ENCODE data around the gene GNB5. TPM values are rescaled to one million over a fixed set of nuclear protein-coding genes. Genes with fewer than 3 reads are reported as not detected.

GNB5 gene
- total RNA-seq, 2 donors from 2014 or later = 26.8 to 38.8 TPM

DNA sequence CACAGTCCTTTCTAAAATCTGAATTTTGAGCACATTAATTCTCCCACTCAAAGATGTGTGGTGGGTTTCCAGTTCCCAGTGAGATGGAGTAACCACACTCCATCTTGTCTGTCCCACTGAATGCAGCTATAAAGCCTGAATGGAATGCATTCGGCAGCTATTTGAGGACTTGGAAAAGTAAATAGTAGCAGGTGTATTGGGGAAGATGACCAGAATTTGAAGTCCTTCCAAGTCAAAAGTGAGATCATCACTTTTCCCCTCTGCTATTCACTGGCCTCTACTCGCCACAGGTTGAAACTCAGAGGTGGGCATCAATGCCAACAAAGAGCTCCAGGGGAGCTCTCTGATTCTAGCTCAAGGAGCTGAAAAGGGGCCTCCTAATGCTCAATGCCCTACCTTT lies 8.1 kb upstream of the GNB5 start:
- H3K27ac Mint-ChIP-seq = no peak overlapping the region
- no peak for ATAC-seq (replicated peaks in 1 of 2)
- no peaks in the 10 kb centered on the region for H3K27me3 Mint-ChIP-seq (ENCODE audit: low read depth)
- no peak overlapping the region for H3K4me3 Mint-ChIP-seq
- H3K4me1 Mint-ChIP-seq (ENCODE audit: low read depth) = no peaks in the 10 kb centered on the region
- H3K36me3 Mint-ChIP-seq (ENCODE audit: insufficient read depth in 2 of 2) = no peaks in the 10 kb centered on the region
- DNase-seq = no peak
- H3K9me3 Mint-ChIP-seq = no peaks in the 10 kb centered on the region

DNA sequence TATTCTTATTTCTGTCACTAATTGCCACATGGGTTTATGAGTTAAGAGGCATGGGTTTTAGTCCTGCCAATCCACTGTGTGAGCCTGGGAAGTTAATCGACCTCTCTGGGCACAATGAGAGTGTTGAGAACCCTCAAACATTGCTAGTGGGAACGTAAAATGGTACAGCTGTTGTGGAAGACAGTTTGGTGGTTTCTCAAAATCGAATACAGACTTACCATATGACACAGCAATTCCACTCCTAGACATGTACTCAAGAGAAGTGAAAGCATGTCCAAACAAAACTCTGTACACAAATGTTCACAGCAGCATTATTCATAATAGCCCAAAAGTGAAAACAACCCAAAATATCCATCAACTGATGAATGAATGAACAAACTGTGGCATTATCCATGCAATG lies 5.7 kb upstream of the GNB5 start:
- Mint-ChIP-seq H3K27me3 (ENCODE audit: low read depth) (no peaks in the 10 kb centered on the region), H3K27ac (no peak overlapping the region), H3K4me1 (ENCODE audit: low read depth) (no peaks in the 10 kb centered on the region), H3K36me3 (ENCODE audit: insufficient read depth in 2 of 2) (no peaks in the 10 kb centered on the region), H3K4me3 (no peak overlapping the region), H3K9me3 (no peaks in the 10 kb centered on the region)
- DNase-seq (no peak), ATAC-seq (replicated peaks in 1 of 2) (no peak)

DNA sequence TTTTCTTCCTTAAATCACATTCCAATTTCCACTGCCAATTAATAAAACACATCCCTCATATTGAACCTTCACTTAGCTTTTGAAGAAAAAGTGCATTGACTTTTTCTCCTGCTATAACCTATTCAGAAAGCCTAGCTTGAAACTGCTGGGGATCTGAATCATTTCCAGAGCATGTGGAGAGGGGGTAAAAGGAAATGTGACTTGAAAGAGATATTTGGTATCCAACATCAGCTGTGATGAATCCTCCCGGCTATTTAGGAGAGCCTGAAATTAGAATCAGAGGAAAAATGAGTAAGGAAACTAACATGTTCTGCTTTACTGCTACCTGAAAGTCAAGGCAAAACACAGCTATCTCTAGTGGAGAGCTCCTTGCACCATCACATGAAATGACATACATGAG lies 2.6 kb upstream of the GNB5 start:
- H3K27ac Mint-ChIP-seq = no peak overlapping the region
- H3K9me3 Mint-ChIP-seq = no peaks in the 10 kb centered on the region
- H3K27me3 Mint-ChIP-seq (ENCODE audit: low read depth) = no peaks in the 10 kb centered on the region
- no peak for DNase-seq
- no peaks in the 10 kb centered on the region for H3K4me1 Mint-ChIP-seq (ENCODE audit: low read depth)
- no peak overlapping the region for H3K4me3 Mint-ChIP-seq
- H3K36me3 Mint-ChIP-seq (ENCODE audit: insufficient read depth in 2 of 2) = no peaks in the 10 kb centered on the region
- ATAC-seq (replicated peaks in 1 of 2) = no peak

DNA sequence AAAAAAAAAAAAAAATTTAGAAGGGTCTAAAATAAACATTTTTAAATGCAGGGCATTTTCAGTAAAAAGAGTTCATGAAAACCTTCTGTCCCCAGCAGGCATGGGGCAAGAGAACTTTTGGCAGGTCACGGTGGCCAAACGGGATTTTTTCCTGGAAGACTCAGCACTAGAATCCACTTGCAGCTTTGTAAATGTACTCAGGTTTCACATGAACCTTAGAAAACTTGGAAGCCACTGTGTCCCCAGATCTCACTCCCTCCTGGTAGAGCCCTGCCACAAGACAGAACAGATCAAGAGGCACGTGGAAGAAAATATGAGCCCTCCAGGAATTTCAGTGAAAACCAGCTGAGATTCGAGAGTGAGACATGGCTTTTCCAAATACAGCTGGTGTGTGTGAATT lies 2.1 kb upstream of the GNB5 start:
- no peaks in the 10 kb centered on the region for H3K36me3 Mint-ChIP-seq (ENCODE audit: insufficient read depth in 2 of 2)

DNA sequence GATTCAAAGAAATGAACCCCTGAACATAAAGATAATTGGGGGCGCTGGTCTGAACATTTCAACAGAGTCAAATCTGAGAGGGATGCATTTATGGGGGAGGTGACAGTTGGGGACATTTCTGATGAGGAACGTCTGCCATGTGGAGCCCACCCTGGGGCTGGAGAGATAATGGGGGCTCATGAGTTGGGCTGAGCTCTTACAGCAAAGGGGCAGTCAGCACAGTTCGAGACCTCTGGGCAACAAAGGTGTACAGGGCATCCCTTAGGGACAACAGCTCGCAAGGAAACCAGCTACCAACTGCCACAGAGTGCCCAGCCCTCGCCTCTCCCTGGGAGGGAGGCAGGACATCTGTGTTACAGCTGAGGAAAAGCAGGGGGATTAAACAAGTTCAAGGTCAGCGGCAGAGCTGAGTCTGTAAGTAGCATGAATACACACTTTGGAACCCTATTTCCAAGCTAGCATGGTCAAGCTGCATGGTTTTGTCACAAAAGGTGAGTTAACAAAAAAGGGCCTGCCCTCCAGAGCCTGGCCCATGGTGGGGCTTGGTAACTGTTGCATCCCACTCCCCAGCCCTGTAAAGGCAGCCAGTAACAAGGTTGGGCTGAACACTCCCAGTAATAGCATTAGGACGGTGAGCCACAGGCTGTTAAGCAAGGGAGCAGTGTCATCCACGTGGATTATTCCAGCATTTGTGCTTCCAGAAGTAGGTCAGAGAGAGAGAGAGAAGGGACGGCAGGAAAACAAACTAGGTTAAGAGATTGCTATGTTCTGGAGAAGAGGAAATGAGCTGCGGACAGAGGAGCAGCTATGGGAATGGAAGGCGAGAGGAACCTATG lies 4.3 kb downstream of the GNB5 start:
- DNase-seq = no peak
- no peak for ATAC-seq (replicated peaks in 1 of 2)
- no peaks in the 10 kb centered on the region for H3K9me3 Mint-ChIP-seq
- no peak overlapping the region for H3K27ac Mint-ChIP-seq
- no peaks in the 10 kb centered on the region for H3K36me3 Mint-ChIP-seq (ENCODE audit: insufficient read depth in 2 of 2)
- H3K4me3 Mint-ChIP-seq = no peak overlapping the region
- H3K27me3 Mint-ChIP-seq (ENCODE audit: low read depth) = no peaks in the 10 kb centered on the region
- H3K4me1 Mint-ChIP-seq (ENCODE audit: low read depth) = peaks cover 11% of the 10 kb centered on the region

More for the DNA sequence above, 2.1 kb upstream of the GNB5 start:
- DNase-seq (no peak), ATAC-seq (replicated peaks in 1 of 2) (no peak)
- Mint-ChIP-seq H3K9me3 (no peaks in the 10 kb centered on the region), H3K27me3 (ENCODE audit: low read depth) (no peaks in the 10 kb centered on the region), H3K4me1 (ENCODE audit: low read depth) (no peaks in the 10 kb centered on the region), H3K27ac (no peak overlapping the region), H3K4me3 (no peak overlapping the region)

DNA sequence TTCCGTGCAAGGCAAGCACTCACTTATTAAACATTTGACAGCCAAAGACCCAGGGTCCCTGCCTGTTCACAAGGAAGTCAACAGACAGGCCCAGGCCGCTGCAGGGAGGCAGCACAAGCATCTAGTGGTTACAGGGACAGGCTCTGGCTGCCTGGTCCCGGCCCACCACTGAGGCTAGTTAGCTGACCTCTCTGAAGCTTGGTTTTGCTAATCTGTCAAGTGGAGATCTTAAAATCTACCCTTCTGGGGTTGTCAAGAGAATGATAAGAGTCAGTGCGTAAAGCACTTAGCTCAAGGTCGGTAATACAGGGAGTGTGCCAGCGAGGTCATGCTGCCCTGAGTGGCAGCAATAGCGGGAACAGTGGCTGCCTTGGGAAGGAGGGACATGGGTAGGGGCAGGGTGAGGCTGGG lies 6.0 kb downstream of the GNB5 start:
- ATAC-seq (replicated peaks in 1 of 2) (no peak), DNase-seq (no peak)
- Mint-ChIP-seq H3K4me1 (ENCODE audit: low read depth) (peaks cover 24% of the 10 kb centered on the region), H3K27me3 (ENCODE audit: low read depth) (no peaks in the 10 kb centered on the region), H3K4me3 (no peak overlapping the region), H3K9me3 (no peaks in the 10 kb centered on the region), H3K27ac (no peak overlapping the region), H3K36me3 (ENCODE audit: insufficient read depth in 2 of 2) (no peaks in the 10 kb centered on the region)

DNA sequence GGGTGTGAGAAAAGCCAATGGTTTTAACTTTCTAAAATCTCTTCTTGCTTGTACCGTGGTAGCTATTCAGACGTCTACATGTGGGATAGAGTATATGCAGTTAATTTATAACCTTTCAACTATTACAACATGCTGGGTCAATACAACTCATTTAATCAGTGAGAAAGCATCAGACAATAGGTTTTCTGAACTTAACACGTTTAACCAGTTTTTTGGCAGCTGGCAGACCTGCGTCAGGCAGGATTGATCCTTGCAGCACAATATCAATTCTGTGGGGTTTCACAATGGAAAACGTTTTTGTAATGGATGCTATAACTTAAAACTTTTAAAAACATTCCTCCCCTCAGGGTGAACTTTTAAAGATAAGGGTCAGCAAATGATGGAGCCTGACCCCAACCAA lies 6.5 kb downstream of the GNB5 start:
- no peaks in the 10 kb centered on the region for H3K36me3 Mint-ChIP-seq (ENCODE audit: insufficient read depth in 2 of 2)
- H3K27ac Mint-ChIP-seq = no peak overlapping the region
- DNase-seq (no peak), ATAC-seq (replicated peaks in 1 of 2) (no peak)
- H3K4me3 Mint-ChIP-seq = no peak overlapping the region
- H3K9me3 Mint-ChIP-seq = no peaks in the 10 kb centered on the region
- no peaks in the 10 kb centered on the region for H3K27me3 Mint-ChIP-seq (ENCODE audit: low read depth)
- H3K4me1 Mint-ChIP-seq (ENCODE audit: low read depth) = peaks cover 25% of the 10 kb centered on the region

DNA sequence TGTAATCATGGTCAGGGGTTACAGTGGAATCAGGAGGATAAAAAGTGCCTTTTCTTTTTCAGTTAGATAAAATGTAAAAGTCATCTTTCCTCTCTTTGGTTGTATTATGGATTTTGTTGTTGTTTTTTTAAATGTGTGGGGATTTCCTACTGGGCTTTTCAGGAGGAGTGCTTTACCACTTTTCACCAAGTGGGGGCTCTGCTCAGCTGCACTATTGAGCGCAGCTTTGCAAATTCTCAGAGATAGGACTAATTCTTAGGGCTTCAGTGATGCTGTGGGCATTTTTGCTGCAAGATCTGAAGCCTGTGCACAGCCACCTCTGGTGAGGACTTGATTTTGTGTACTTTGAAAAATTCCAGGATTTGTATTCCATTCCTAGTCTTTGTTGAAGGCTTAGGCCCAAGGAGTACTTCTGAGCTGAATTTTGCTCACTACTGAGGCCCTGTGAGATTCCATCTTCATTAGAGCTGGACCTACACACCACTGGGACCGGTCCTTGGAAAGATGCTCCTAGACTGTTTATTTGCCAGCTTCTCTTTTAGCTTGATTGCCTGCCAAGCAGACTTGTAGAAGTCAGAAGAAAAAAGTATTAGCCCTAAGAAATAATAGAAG lies 7.5 kb downstream of the GNB5 start:
- no peak overlapping the region for H3K4me3 Mint-ChIP-seq
- no peak overlapping the region for H3K27ac Mint-ChIP-seq
- no peaks in the 10 kb centered on the region for H3K27me3 Mint-ChIP-seq (ENCODE audit: low read depth)
- H3K36me3 Mint-ChIP-seq (ENCODE audit: insufficient read depth in 2 of 2) = no peaks in the 10 kb centered on the region
- ATAC-seq (replicated peaks in 1 of 2) = no peak
- no peaks in the 10 kb centered on the region for H3K9me3 Mint-ChIP-seq
- peaks cover 32% of the 10 kb centered on the region for H3K4me1 Mint-ChIP-seq (ENCODE audit: low read depth)
- DNase-seq = peak; percentile 24 to 30

DNA sequence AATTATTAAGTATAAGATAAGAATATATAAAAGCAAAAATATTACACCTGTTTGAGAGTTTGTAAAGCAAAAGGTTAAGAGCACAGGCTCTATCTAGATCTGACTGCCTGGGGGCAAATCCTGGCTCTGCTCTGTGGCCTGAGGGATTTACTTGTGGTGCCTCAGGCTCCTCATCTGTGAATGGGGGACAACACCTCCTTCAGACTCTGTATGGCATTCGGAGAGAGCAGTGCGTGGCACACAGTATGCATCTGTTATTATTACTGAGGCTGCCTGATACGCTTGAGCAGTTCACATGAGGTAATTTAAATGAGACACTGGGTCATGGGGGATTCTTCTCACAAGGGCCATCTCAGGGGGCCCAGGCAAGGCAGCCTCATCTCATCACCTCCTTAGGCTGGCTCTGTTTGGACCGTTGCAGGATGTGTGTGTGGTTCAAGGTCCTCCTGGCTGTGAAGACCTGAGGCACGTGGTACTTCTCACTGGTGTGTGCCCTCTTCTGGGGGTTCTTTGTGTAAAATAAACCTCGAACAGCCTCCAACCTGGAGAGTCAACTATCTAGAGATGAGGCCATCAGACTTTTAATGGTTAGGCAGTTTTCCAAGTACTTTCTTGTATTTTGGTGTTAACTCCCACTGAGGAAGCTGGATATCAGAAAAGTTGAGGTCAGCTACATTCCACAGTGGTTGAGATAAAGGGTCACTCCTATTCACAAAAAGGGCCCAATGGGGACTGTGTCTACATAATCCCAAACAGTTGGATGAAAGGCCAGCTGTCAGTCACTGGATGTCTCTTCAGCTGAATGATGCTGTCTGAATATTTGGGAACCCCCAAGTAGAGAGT lies 9.0 kb downstream of the GNB5 start:
- Mint-ChIP-seq H3K4me3 (no peak overlapping the region), H3K27ac (no peak overlapping the region), H3K4me1 (ENCODE audit: low read depth) (peaks cover 46% of the 10 kb centered on the region), H3K9me3 (no peaks in the 10 kb centered on the region), H3K36me3 (ENCODE audit: insufficient read depth in 2 of 2) (no peaks in the 10 kb centered on the region), H3K27me3 (ENCODE audit: low read depth) (no peaks in the 10 kb centered on the region)
- ATAC-seq (replicated peaks in 1 of 2) (no peak), DNase-seq (no peak)

DNA sequence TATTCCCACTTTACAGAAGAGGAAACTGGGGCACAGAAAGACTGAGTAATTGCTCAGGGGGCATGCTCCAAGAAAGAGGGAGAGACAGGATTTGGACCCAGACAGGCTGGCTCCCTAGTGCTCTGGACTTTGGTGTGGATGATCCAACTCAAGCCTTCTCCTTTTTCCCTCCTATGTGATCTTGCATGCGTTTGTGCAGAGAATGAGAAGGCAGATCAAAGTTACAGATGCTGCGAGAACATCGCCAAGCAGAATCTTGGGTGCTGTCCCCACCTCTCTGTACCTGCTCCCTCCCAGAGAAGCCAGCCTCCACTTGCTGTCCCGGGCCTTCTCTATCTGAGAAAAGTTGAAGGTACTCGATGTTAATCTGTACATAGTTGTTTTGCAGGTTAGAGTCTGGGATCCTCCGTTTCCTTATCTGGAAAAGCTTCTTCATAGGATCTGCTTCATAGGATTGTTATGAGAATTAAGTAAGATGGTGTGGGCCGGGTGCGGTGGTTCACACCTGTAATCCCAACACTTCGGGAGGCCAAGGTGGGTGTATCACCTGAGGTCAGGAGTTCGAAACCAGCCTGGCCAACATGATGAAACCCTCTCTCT lies 10.2 kb downstream of the GNB5 start:
- no peaks in the 10 kb centered on the region for H3K27me3 Mint-ChIP-seq (ENCODE audit: low read depth)
- peaks cover 49% of the 10 kb centered on the region for H3K4me1 Mint-ChIP-seq (ENCODE audit: low read depth)
- H3K27ac Mint-ChIP-seq = no peak overlapping the region
- H3K36me3 Mint-ChIP-seq (ENCODE audit: insufficient read depth in 2 of 2) = no peaks in the 10 kb centered on the region
- no peak for ATAC-seq (replicated peaks in 1 of 2)
- DNase-seq = no peak
- no peaks in the 10 kb centered on the region for H3K9me3 Mint-ChIP-seq
- H3K4me3 Mint-ChIP-seq = peak overlapping the region; percentile 92 to 97

DNA sequence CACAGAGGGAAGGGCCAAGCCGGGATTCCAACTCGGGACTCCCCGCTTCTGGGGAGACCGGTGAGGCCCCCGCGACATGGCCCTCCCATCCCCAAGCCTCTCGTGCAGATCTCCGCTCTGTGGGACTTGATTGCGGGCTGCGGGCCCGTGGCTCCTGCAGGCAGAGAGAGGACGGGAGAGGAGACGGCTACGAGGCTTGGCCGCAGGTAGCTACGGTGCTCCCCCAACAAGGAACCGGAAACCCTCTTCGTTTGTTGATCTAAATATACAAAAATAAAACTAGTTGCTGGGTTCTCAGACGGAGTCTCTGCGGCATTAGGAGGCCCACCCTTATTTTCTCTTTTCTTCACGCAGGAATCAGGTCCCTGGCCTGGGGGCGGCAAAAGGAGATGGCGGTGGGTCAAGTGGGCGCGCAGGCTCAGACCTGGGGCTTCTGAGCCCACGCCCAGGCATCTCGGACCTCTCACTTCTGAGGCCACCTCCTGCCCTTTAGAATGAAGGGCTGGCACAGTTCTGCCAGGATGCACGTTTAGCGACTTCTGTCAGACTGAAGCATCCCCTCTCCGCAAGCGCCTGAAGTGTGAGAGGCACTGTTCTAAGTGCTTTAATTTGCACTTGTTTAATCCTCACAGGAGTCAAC lies 10.9 kb downstream of the GNB5 start:
- H3K4me1 Mint-ChIP-seq (ENCODE audit: low read depth) = peaks cover 53% of the 10 kb centered on the region
- H3K36me3 Mint-ChIP-seq (ENCODE audit: insufficient read depth in 2 of 2) = no peaks in the 10 kb centered on the region
- peak; percentile 24 to 37 for ATAC-seq (replicated peaks in 1 of 2)
- H3K27ac Mint-ChIP-seq = peak overlapping the region; percentile 91
- H3K4me3 Mint-ChIP-seq = peak overlapping the region; percentile 92 to 97
- H3K9me3 Mint-ChIP-seq = no peaks in the 10 kb centered on the region
- peak; percentile 50 for DNase-seq
- H3K27me3 Mint-ChIP-seq (ENCODE audit: low read depth) = no peaks in the 10 kb centered on the region

DNA sequence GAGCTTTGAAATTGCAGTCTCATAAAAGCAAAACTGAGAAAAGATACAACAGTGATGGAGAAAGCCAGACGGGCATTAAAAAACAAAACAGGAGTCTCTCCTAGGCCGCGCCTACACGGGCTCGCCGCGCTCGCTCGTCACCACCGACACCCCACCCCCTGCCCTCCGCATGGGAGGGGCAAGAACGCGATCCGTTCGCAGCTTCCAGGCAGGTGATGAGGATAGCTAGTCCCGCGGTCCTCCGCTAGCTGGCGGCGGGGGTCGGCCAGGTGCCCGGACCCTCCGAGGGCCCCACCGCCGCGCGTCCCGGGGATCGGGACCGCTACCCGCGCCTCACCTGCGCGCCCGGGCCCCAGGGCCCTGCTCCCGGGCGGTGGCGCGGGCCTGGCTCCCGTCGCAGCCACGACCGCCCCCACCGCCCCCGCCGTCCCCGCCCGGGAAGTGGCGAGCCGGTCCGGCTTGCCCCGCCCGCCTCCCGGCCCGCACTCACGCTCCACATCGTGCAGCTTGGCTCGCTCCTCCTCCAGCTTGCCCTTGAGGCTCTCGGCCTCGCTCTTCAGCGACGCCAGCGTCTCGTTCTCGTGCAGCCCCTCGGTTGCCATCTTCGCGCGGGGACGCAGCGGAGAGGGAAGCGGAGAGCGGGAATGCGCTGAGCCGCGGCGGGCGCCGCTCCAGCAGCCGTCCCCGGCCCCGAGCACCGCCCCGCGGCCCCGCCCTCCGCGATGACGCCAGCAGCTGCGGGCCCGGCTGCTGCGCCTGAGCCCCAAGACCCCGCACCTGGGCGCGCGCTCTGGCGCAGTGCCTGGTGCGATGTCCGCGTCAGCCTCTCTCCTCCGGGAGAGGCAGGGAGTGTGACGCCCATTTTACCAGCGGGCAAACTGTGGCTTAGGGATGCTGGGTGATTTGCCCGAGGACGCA lies 11.7 kb downstream of the GNB5 start:
- Mint-ChIP-seq H3K27me3 (ENCODE audit: low read depth) (no peaks in the 10 kb centered on the region), H3K9me3 (no peaks in the 10 kb centered on the region), H3K36me3 (ENCODE audit: insufficient read depth in 2 of 2) (no peaks in the 10 kb centered on the region), H3K4me3 (peak overlapping the region; percentile 92 to 97), H3K4me1 (ENCODE audit: low read depth) (peaks cover 53% of the 10 kb centered on the region), H3K27ac (peak overlapping the region; percentile 86)
- DNase-seq = peak; percentile 90 to 91
- ATAC-seq (replicated peaks in 1 of 2) = peak; percentile 89
